Neural cell (in vitro differentiated cells): Measurements from ENCODE around the gene TPT1. TPM values are rescaled to one million over a fixed set of nuclear protein-coding genes. Genes with fewer than 3 reads are reported as not detected.

Experiments
- H2AFZ ChIP-seq: fragments of 200-600, 300-800 bp; sonication (generic), shearing (Covaris generic); 2 replicates; pipeline ENCODE4 v1.6.0; 2014; ENCODE audit warnings: low read depth, mild to moderate bottlenecking, antibody characterized with exemption, low read length, moderate library complexity
- H3F3A ChIP-seq: fragments of 200-600 bp; shearing (Covaris generic); 2 replicates; pipeline ENCODE4 v1.6.1; 2016; ENCODE audit warnings: mild to moderate bottlenecking, moderate library complexity, mixed read lengths, antibody characterized with exemption, low read length; ENCODE audit not compliant: insufficient read depth, poor library complexity, severe bottlenecking
- H3K27ac ChIP-seq: fragments of 200-600, 300-800 bp; sonication (generic), shearing (Covaris generic); 2 replicates; pipeline ENCODE4 v1.5.1; 2014; ENCODE audit warnings: mild to moderate bottlenecking, low read length, moderate library complexity
- H3K27me3 ChIP-seq: fragments of 300-800, 200-600 bp; sonication (generic), shearing (Covaris generic); 2 replicates; pipeline ENCODE4 v1.6.0; 2014; ENCODE audit warnings: mild to moderate bottlenecking, low read depth, low read length, moderate library complexity; ENCODE audit not compliant: insufficient read depth
- H3K36me3 ChIP-seq: fragments of 300-800, 200-600 bp; sonication (generic), shearing (Covaris generic); 2 replicates; pipeline ENCODE4 v1.5.1; 2014; ENCODE audit warnings: mild to moderate bottlenecking, antibody characterized with exemption, low read length, moderate library complexity; ENCODE audit not compliant: insufficient read depth
- H3K4me2 ChIP-seq: fragments of 300-800, 200-600 bp; sonication (generic), shearing (Covaris generic); 2 replicates; pipeline ENCODE4 v1.6.0; 2014; ENCODE audit warnings: mild to moderate bottlenecking, low read length
- H3K4me3 ChIP-seq: fragments of 300-800, 200-600 bp; sonication (generic), shearing (Covaris generic); 2 replicates; pipeline ENCODE4 v1.5.1; 2014; ENCODE audit warnings: mild to moderate bottlenecking, low read length, moderate library complexity
- H3K79me2 ChIP-seq: fragments of 200-600 bp; shearing (Covaris generic); replicated peaks from 2 replicates; pipeline ENCODE4 v1.6.0; 2014; ENCODE audit warnings: mild to moderate bottlenecking, low read length, moderate library complexity; ENCODE audit not compliant: insufficient read depth
- H3K9ac ChIP-seq: fragments of 300-800, 200-600 bp; sonication (generic), shearing (Covaris generic); 2 replicates; pipeline ENCODE4 v1.6.1; 2016; ENCODE audit warnings: mild to moderate bottlenecking, low read length, mixed read lengths
- H3K9me2 ChIP-seq: fragments of 200-600 bp; shearing (Covaris generic); 2 replicates; pipeline ENCODE4 v1.6.1; 2016; ENCODE audit warnings: mild to moderate bottlenecking, low read length, mixed read lengths; ENCODE audit not compliant: insufficient read depth
- H3K9me3 ChIP-seq: fragments of 200-600, 300-800 bp; sonication (generic), shearing (Covaris generic); 2 replicates; pipeline ENCODE4 v1.6.1; 2016; ENCODE audit warnings: mild to moderate bottlenecking, mixed run types, low read length, moderate library complexity, mixed read lengths
- H4K20me1 ChIP-seq: fragments of 200-600 bp; shearing (Covaris generic); 2 replicates; pipeline ENCODE4 v1.6.1; 2016; ENCODE audit warnings: mild to moderate bottlenecking, mixed run types; ENCODE audit not compliant: insufficient read depth
- CTCF ChIP-seq: fragments of 450-650 bp; IDR thresholded peaks from 2 replicates; pipeline ENCODE4 v1.5.1; 2014; ENCODE audit warnings: antibody characterized with exemption, mild to moderate bottlenecking, moderate library complexity; ENCODE audit not compliant: poor library complexity, severe bottlenecking
- EP300 ChIP-seq: fragments of 450-650 bp; conservative IDR thresholded peaks from 2 replicates; pipeline ENCODE4 v1.6.1; 2014; ENCODE audit warnings: antibody characterized with exemption, mild to moderate bottlenecking, moderate library complexity; ENCODE audit not compliant: poor library complexity, severe bottlenecking
- EZH2 ChIP-seq: fragments of 200-600, 300-800 bp; shearing (Covaris generic), sonication (generic); IDR thresholded peaks from 2 replicates; pipeline ENCODE4 v1.6.1; 2014; ENCODE audit warnings: antibody characterized with exemption, low read length, borderline replicate concordance, mild to moderate bottlenecking; ENCODE audit not compliant: insufficient read depth, poor library complexity, severe bottlenecking
- MXI1 ChIP-seq: fragments of 450-650 bp; conservative IDR thresholded peaks from 2 replicates; pipeline ENCODE4 v1.6.1; 2014; ENCODE audit warnings: antibody characterized with exemption, mild to moderate bottlenecking; ENCODE audit not compliant: poor library complexity, severe bottlenecking
- POLR2AphosphoS5 ChIP-seq: IDR thresholded peaks from 2 replicates; pipeline ENCODE4 v1.6.1; 2012
- RAD21 ChIP-seq: fragments of 450-650 bp; conservative IDR thresholded peaks from 2 replicates; pipeline ENCODE4 v1.6.1; 2014; ENCODE audit warnings: antibody characterized with exemption, mild to moderate bottlenecking, moderate library complexity
- REST ChIP-seq: IDR thresholded peaks from 2 replicates; pipeline ENCODE4 v1.6.1; 2012; ENCODE audit warnings: borderline replicate concordance
- SMC3 ChIP-seq: fragments of 450-650 bp; conservative IDR thresholded peaks from 2 replicates; pipeline ENCODE4 v1.6.1; 2014; ENCODE audit warnings: antibody characterized with exemption, mild to moderate bottlenecking, moderate library complexity; ENCODE audit not compliant: poor library complexity
- TAF1 ChIP-seq: IDR thresholded peaks from 2 replicates; pipeline ENCODE4 v1.6.1; 2012; ENCODE audit warnings: low read depth
- polyA plus RNA-seq: library from polyadenylated mRNA; depleted of rRNA; stranded (reverse); fragments of >200 nt; gene quantifications from 2 replicates; pipeline ENCODE4 v1.2.3, GENCODE V29; 2014

The TPT1 gene
- polyA plus RNA-seq, 1 donor from 2014 or later = 2,071 TPM

GRCh38 chr13:45372189-45373161, 31.5 kb upstream of the TPT1 start:
- TF ChIP-seq EZH2 = no peak
- H3K27me3 ChIP-seq = no peaks in the 10 kb centered on the region

GRCh38 chr13:45370922-45371406, 30.0 kb upstream of the TPT1 start:
- no peak overlapping the region for H3K4me3 ChIP-seq
- H3K9me3 ChIP-seq = no peaks in the 10 kb centered on the region
- no peaks in the 10 kb centered on the region for H3K79me2 ChIP-seq
- TF ChIP-seq EP300 (no peak), RAD21 (peak; percentile 50), EZH2 (no peak), CTCF (peak; percentile 65), MXI1 (no peak), SMC3 (peak; percentile 52), TAF1 (no peak), POLR2AphosphoS5 (no peak)
- no peaks in the 10 kb centered on the region for H3F3A ChIP-seq
- no peaks in the 10 kb centered on the region for H4K20me1 ChIP-seq
- no peaks in the 10 kb centered on the region for H3K36me3 ChIP-seq
- no peaks in the 10 kb centered on the region for H3K27me3 ChIP-seq
- no peak overlapping the region for H3K27ac ChIP-seq
- no peak overlapping the region for H3K9ac ChIP-seq
- no peak overlapping the region for H2AFZ ChIP-seq
- no peaks in the 10 kb centered on the region for H3K9me2 ChIP-seq
- H3K4me2 ChIP-seq = no peak overlapping the region

More at GRCh38 chr13:45372189-45373161, 31.5 kb upstream of the TPT1 start:
- no peaks in the 10 kb centered on the region for H4K20me1 ChIP-seq
- H3K9ac ChIP-seq = no peak overlapping the region
- no peaks in the 10 kb centered on the region for H3K36me3 ChIP-seq
- H2AFZ ChIP-seq = no peak overlapping the region
- H3K4me3 ChIP-seq = no peak overlapping the region
- H3K9me3 ChIP-seq = no peaks in the 10 kb centered on the region
- H3K79me2 ChIP-seq = no peaks in the 10 kb centered on the region
- H3K4me2 ChIP-seq = no peak overlapping the region
- no peaks in the 10 kb centered on the region for H3K9me2 ChIP-seq
- no peak overlapping the region for H3K27ac ChIP-seq
- H3F3A ChIP-seq = no peaks in the 10 kb centered on the region

GRCh38 chr13:45369116-45369515, 28.1 kb upstream of the TPT1 start:
- H3F3A ChIP-seq = no peaks in the 10 kb centered on the region

More at GRCh38 chr13:45369116-45369515, 28.1 kb upstream of the TPT1 start:
- Histone ChIP-seq H3K27ac (no peak overlapping the region), H3K9ac (no peak overlapping the region), H3K9me2 (no peaks in the 10 kb centered on the region), H3K4me2 (no peak overlapping the region), H3K4me3 (no peak overlapping the region), H3K79me2 (no peaks in the 10 kb centered on the region), H3K36me3 (no peaks in the 10 kb centered on the region), H4K20me1 (no peaks in the 10 kb centered on the region), H3K9me3 (no peaks in the 10 kb centered on the region), H3K27me3 (no peaks in the 10 kb centered on the region), H2AFZ (no peak overlapping the region)
- TF ChIP-seq CTCF (no peak), SMC3 (no peak), MXI1 (no peak), EZH2 (no peak), TAF1 (no peak), EP300 (no peak), REST (no peak), RAD21 (no peak), POLR2AphosphoS5 (no peak)
